ENCODE results near the gene KBTBD3. TPM values are rescaled to one million over a fixed set of nuclear protein-coding genes. Genes with fewer than 3 reads are reported as not detected.
A peak's percentile ranks its signal among the peaks of the same experiment; 100 is the strongest.

KBTBD3 gene
- total and polyA plus RNA-seq, 2 experiments from 2014 or later, result 4.9 to 5.6 TPM

GRCh38 chr11:106087815-106088435, 10.8 kb upstream of the KBTBD3 start:
- peak; percentile 66 for DNase-seq (ENCODE audit: low spot score)
- H3K9me2 ChIP-seq (replicated peaks; ENCODE audit: insufficient read depth), result no peaks in the 10 kb centered on the region
- WGBS (ENCODE audit: low lambda C conversion rate, missing lambda C conversion rate), result 44% methylated on average over 9 of the region's 9 CpGs

DNA sequence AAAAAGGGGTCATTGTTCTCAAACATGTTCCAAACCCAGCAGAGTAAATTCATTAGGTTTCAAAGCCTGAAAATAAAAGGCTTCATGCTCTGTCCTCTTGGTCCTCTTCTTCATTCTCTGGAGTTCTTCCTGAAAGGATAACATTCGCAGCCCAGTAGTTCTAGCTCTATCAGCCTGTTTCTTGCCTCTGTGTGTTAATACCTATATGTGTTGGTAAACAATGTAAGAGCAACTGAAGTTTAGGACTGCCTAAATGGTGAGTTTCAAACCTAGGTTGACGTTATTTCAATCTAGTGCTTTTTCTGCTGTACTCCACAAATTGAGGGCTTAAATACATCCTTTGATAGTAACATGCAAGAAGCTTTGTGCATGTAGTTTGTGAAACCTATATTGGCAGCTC, 9.7 kb upstream of the KBTBD3 start:
- no peaks in the 10 kb centered on the region for H3K36me3 ChIP-seq (replicated peaks; ENCODE audit: insufficient read depth, low read depth)
- no peak for DNase-seq (ENCODE audit: low spot score)
- peaks cover 20% of the 10 kb centered on the region for H3K4me1 ChIP-seq (ENCODE audit: insufficient read depth)
- no peak overlapping the region for H2AFZ ChIP-seq
- H3K4me2 ChIP-seq, result peak overlapping the region; percentile 49
- H4K20me1 ChIP-seq (ENCODE audit: insufficient read depth, poor library complexity, severe bottlenecking), result peaks cover 17% of the 10 kb centered on the region
- no peak for TF ChIP-seq EZH2 (IDR thresholded peaks at IDR 0.05; ENCODE audit: borderline replicate concordance)
- TF ChIP-seq, protein P1, sequence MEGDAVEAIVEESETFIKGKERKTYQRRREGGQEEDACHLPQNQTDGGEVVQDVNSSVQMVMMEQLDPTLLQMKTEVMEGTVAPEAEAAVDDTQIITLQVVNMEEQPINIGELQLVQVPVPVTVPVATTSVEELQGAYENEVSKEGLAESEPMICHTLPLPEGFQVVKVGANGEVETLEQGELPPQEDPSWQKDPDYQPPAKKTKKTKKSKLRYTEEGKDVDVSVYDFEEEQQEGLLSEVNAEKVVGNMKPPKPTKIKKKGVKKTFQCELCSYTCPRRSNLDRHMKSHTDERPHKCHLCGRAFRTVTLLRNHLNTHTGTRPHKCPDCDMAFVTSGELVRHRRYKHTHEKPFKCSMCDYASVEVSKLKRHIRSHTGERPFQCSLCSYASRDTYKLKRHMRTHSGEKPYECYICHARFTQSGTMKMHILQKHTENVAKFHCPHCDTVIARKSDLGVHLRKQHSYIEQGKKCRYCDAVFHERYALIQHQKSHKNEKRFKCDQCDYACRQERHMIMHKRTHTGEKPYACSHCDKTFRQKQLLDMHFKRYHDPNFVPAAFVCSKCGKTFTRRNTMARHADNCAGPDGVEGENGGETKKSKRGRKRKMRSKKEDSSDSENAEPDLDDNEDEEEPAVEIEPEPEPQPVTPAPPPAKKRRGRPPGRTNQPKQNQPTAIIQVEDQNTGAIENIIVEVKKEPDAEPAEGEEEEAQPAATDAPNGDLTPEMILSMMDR (IDR thresholded peaks at IDR 0.05; ENCODE audit: poor library complexity), result no peak
- H3K79me2 ChIP-seq, result peaks cover 92% of the 10 kb centered on the region
- H3K4me3 ChIP-seq, result no peak overlapping the region
- 70% methylated on average over 2 of the region's 2 CpGs for WGBS (ENCODE audit: low lambda C conversion rate, missing lambda C conversion rate)
- no peaks in the 10 kb centered on the region for H3K27me3 ChIP-seq
- no peaks in the 10 kb centered on the region for H3K9me2 ChIP-seq (replicated peaks; ENCODE audit: insufficient read depth)
- no peaks in the 10 kb centered on the region for H3K9me3 ChIP-seq (ENCODE audit: low read depth)
- peak overlapping the region; percentile 35 for H3K27ac ChIP-seq

More at GRCh38 chr11:106087815-106088435, 10.8 kb upstream of the KBTBD3 start:
- Histone ChIP-seq H3K27ac (no peak overlapping the region), H3K9me3 (ENCODE audit: low read depth) (no peaks in the 10 kb centered on the region), H3K27me3 (no peaks in the 10 kb centered on the region), H3K4me1 (ENCODE audit: insufficient read depth) (peaks cover 20% of the 10 kb centered on the region), H4K20me1 (ENCODE audit: insufficient read depth, poor library complexity, severe bottlenecking) (peaks cover 17% of the 10 kb centered on the region), H2AFZ (no peak overlapping the region), H3K36me3 (replicated peaks; ENCODE audit: insufficient read depth, low read depth) (no peaks in the 10 kb centered on the region), H3K4me2 (peak overlapping the region; percentile 49), H3K79me2 (peaks cover 92% of the 10 kb centered on the region), H3K4me3 (no peak overlapping the region)
- no peak for TF ChIP-seq EZH2 (IDR thresholded peaks at IDR 0.05; ENCODE audit: borderline replicate concordance)
- TF ChIP-seq, protein P1 (IDR thresholded peaks at IDR 0.05; ENCODE audit: poor library complexity), result peak; percentile 96

- H3K27me3 ChIP-seq, result no peaks in the 10 kb centered on the region
- H2AFZ ChIP-seq, result no peak overlapping the region
- H3K27ac ChIP-seq, result no peak overlapping the region
- no peaks in the 10 kb centered on the region for H3K36me3 ChIP-seq (replicated peaks; ENCODE audit: insufficient read depth, low read depth)
- peaks cover 91% of the 10 kb centered on the region for H3K79me2 ChIP-seq
- no peaks in the 10 kb centered on the region for H3K9me2 ChIP-seq (replicated peaks; ENCODE audit: insufficient read depth)
- no peaks in the 10 kb centered on the region for H3K9me3 ChIP-seq (ENCODE audit: low read depth)
- no peak overlapping the region for H3K4me2 ChIP-seq
- H3K4me1 ChIP-seq (ENCODE audit: insufficient read depth), result peaks cover 20% of the 10 kb centered on the region
- TF ChIP-seq, protein P1 (IDR thresholded peaks at IDR 0.05; ENCODE audit: poor library complexity), result no peak
- no peak for TF ChIP-seq EZH2phosphoT487 (IDR thresholded peaks at IDR 0.05; ENCODE audit: low read depth, severe bottlenecking, unreplicated experiment)
- no peak for TF ChIP-seq EZH2 (IDR thresholded peaks at IDR 0.05; ENCODE audit: borderline replicate concordance)
- DNase-seq (ENCODE audit: low spot score), result no peak
- no peak overlapping the region for H3K4me3 ChIP-seq
- peaks cover 17% of the 10 kb centered on the region for H4K20me1 ChIP-seq (ENCODE audit: insufficient read depth, poor library complexity, severe bottlenecking)
- 100% methylated on average over 1 of the region's 1 CpG for WGBS (ENCODE audit: low lambda C conversion rate, missing lambda C conversion rate)
Measured at GRCh38 chr11:106086135-106086534, 9.0 kb upstream of the KBTBD3 start.

DNA sequence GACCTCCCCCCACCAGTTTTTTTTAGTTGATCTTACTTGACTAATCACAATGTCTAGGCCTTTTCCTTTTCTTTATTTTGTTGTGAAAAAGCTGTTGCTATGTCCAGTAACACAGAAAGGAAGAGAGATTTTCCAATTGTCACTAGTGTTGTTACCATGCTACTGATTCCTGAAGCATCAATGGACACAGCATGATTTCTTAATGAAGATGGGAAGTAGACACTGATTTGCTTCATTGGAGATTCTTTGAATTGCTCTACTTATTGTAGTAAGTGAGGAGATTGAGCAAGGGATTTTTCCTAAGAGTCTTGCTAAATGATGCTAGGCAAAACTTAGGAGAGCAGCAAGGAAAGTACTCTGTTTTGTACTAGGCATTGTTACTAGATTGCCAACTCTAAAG, 4.9 kb upstream of the KBTBD3 start:
- peaks cover 14% of the 10 kb centered on the region for H3K4me1 ChIP-seq (ENCODE audit: insufficient read depth)
- no peaks in the 10 kb centered on the region for H3K27me3 ChIP-seq
- no peak for TF ChIP-seq EZH2 (IDR thresholded peaks at IDR 0.05; ENCODE audit: borderline replicate concordance)
- TF ChIP-seq EZH2phosphoT487 (IDR thresholded peaks at IDR 0.05; ENCODE audit: low read depth, severe bottlenecking, unreplicated experiment), result no peak
- TF ChIP-seq, protein P1 (IDR thresholded peaks at IDR 0.05; ENCODE audit: poor library complexity), result no peak

More for the DNA sequence above, 4.9 kb upstream of the KBTBD3 start:
- Histone ChIP-seq H2AFZ (no peak overlapping the region), H3K9me3 (ENCODE audit: low read depth) (no peaks in the 10 kb centered on the region), H3K27ac (no peak overlapping the region), H3K36me3 (replicated peaks; ENCODE audit: insufficient read depth, low read depth) (no peaks in the 10 kb centered on the region), H3K79me2 (peaks cover 88% of the 10 kb centered on the region), H3K4me2 (no peak overlapping the region), H3K4me3 (no peak overlapping the region), H3K9me2 (replicated peaks; ENCODE audit: insufficient read depth) (no peaks in the 10 kb centered on the region), H4K20me1 (ENCODE audit: insufficient read depth, poor library complexity, severe bottlenecking) (peaks cover 18% of the 10 kb centered on the region)
- no peak for DNase-seq (ENCODE audit: low spot score)
